Spleen (tissue), 11 donors: ENCODE results near the gene SHISA4. TPM values are rescaled to one million over a fixed set of nuclear protein-coding genes. Genes with fewer than 3 reads are reported as not detected.
"Not testable (repeated sequence)": the region's sequence is repeated elsewhere in the genome, so short reads cannot be mapped to it uniquely, and the experiment has no call there.

Experiments
- DNase-seq: peaks from one replicate; pipeline ENCODE4 v3.0.0-alpha.2; 2020
- H3K27ac ChIP-seq, 8 donors: fragments of 200-600 bp; sonication (generic) in 7 of 8; 1 replicate in 4 of 8; 2 replicates in 4 of 8; pipeline versions ENCODE4 v1.5.0 to v1.8.0; 2016 to 2021; ENCODE audit warnings: inconsistent platforms in 4 of 8, mild to moderate bottlenecking in 4 of 8, moderate library complexity in 1 of 8
- H3K27me3 ChIP-seq, 7 donors: fragments of 200-600 bp; sonication (generic) in 6 of 7; replicated peaks in 1 of 7; 1 replicate in 4 of 7; 2 replicates in 3 of 7; pipeline versions ENCODE4 v1.5.0 to v1.8.0; 2016 to 2021; ENCODE audit warnings: inconsistent platforms in 3 of 7, mild to moderate bottlenecking in 1 of 7
- H3K36me3 ChIP-seq, 6 donors: fragments of 200-600 bp; sonication (generic) in 5 of 6; 1 replicate in 4 of 6; 2 replicates in 2 of 6; pipeline versions ENCODE4 v1.5.0 to v1.8.0; 2016 to 2021; ENCODE audit warnings: inconsistent platforms in 2 of 6
- H3K4me1 ChIP-seq, 6 donors: fragments of 200-600 bp; sonication (generic) in 5 of 6; 1 replicate in 3 of 6; 2 replicates in 3 of 6; pipeline versions ENCODE4 v1.5.0 to v1.8.0; 2016 to 2021; ENCODE audit warnings: inconsistent platforms in 3 of 6
- H3K4me3 ChIP-seq, 8 donors: fragments of 200-600 bp; sonication (generic) in 7 of 8; 1 replicate in 4 of 8; 2 replicates in 4 of 8; pipeline versions ENCODE4 v1.5.0 to v1.8.0; 2016 to 2021; ENCODE audit warnings: inconsistent platforms in 4 of 8, mild to moderate bottlenecking in 4 of 8, moderate library complexity in 2 of 8
- H3K9me3 ChIP-seq, 8 donors: fragments of 200-600 bp; sonication (generic) in 7 of 8; 1 replicate in 4 of 8; 2 replicates in 4 of 8; pipeline versions ENCODE4 v1.5.0 to v1.8.0; 2016 to 2021; ENCODE audit warnings: inconsistent platforms in 4 of 8
- POLR2A ChIP-seq, 3 donors: fragments of 450-650 bp; IDR thresholded peaks; one replicate each; pipeline ENCODE4 v1.5.1; 2017; ENCODE audit warnings: antibody characterized with exemption in 3 of 3, mild to moderate bottlenecking in 1 of 3
- POLR2AphosphoS5 ChIP-seq, 3 donors: sonication (generic); formaldehyde crosslinking; IDR thresholded peaks; one replicate each; pipeline ENCODE4 v1.5.1; 2017; ENCODE audit warnings: antibody characterized with exemption in 3 of 3
- WGBS, 5 donors: extraction: QIAGEN DNeasy Blood & Tissue Kit in 3 of 5; methylation state at CpG; one replicate each; pipeline versions ENCODE4 v1.1.5 to v1.1.7; 2013 to 2018; 5-methylcytosine and 5-hydroxymethylcytosine counted together
- intact Hi-C: fragments of 100-400 bp; cut with DNase I; formaldehyde crosslinking; loops from one replicate; pipeline ENCODE4 v1.15.0; 2023; ENCODE audit warnings: low total_unique reads
- polyA plus RNA-seq, 3 donors: library from polyadenylated mRNA; stranded (reverse); fragments of 200-250 nt; gene quantifications; one replicate each; pipeline ENCODE4 v1.2.1, GENCODE V29; 2013
- total RNA-seq, 7 donors: library from RNA; depleted of rRNA in 3 of 7; stranded (reverse); fragments of >200 nt in 3 of 7; fragmentation: NEBNext Ultra II Directional in 4 of 7; extraction: Animal tissue kit (Norgen Biotek cat#: 25700) in 4 of 7; gene quantifications; one replicate each; pipeline versions ENCODE4 v1.1.0 to v1.2.1, GENCODE V29; 2016 to 2021
- TF ChIP-seq, protein P1 (sequence below), 11 experiments: fragments of 200-600 bp in 7 of 11; fragments of 450-650 bp in 4 of 11; sonication (generic) in 4 of 11; IDR thresholded peaks in 8 of 11; conservative IDR thresholded peaks in 3 of 11; 1 replicate in 7 of 11; 2 replicates in 4 of 11; pipeline versions ENCODE4 v1.4.0 to v1.8.0; 2016 to 2021; ENCODE audit warnings: antibody characterized with exemption in 11 of 11, inconsistent platforms in 4 of 11, mild to moderate bottlenecking in 1 of 11
- donor health status: healthy with polysubstance abuse.
- donor health status: DM: no; HTN: no; CAD: no; lungs with moderate emphysema.
- donor health status: DM: no; HTN: no; CAD: no.
- donor health status: Bipolar disorder and iron deficiency.
- donor health status: healthy.
- donor health status: DM: no; HTN: no; CAD: no.
- donor health status: DM: yes; HTN: yes; CAD: no.

The SHISA4 gene
- total and polyA plus RNA-seq, 10 donors: 3.2 to 13.3 (median 6.2) TPM

DNA sequence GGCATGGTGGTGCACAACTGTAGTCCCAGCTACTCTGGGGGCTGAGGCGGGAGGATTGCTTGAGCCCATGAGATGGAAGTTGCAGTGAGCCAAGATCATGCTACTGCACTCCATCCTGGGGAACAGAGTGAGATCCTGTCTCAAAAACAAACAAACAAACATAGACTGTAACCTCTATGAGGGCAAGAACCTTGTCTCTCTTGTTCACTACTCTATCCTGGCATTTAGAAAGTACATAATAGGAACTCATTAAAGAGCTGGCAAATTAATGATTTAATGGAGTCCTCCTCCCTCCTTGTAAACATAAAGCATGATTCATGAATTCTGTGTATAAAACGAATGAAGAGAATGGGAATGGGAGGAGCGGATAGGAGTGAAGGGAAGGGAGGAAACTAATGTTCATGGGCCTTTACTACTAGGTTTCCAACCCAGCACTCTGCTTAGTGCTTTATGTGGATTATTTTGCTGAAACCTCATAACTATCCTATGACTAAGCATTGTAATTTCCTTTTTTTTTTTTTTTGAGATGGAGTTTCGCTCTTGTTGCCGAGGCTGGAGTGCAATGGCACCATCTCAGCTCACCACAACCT is 49.0 kb downstream of the SHISA4 start:
- intact Hi-C loops: no loop called here
- 52 to 65% (median 63%) methylated on average over 5 of the region's 5 CpGs for WGBS, 5 donors
- Histone ChIP-seq H3K4me1 (peaks cover 0 to 6% (median 0%) of the 10 kb centered on the region in 6 donors), H3K9me3 (no peaks in the 10 kb centered on the region), H3K27me3 (peaks cover 0 to 7% (median 0%) of the 10 kb centered on the region in 7 donors), H3K27ac (peak overlapping the region in 2 of 8 donors; percentile 11 to 13), H3K4me3 (no peak overlapping the region), H3K36me3 (no peaks in the 10 kb centered on the region)
- TF ChIP-seq, protein P1, sequence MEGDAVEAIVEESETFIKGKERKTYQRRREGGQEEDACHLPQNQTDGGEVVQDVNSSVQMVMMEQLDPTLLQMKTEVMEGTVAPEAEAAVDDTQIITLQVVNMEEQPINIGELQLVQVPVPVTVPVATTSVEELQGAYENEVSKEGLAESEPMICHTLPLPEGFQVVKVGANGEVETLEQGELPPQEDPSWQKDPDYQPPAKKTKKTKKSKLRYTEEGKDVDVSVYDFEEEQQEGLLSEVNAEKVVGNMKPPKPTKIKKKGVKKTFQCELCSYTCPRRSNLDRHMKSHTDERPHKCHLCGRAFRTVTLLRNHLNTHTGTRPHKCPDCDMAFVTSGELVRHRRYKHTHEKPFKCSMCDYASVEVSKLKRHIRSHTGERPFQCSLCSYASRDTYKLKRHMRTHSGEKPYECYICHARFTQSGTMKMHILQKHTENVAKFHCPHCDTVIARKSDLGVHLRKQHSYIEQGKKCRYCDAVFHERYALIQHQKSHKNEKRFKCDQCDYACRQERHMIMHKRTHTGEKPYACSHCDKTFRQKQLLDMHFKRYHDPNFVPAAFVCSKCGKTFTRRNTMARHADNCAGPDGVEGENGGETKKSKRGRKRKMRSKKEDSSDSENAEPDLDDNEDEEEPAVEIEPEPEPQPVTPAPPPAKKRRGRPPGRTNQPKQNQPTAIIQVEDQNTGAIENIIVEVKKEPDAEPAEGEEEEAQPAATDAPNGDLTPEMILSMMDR (IDR thresholded peaks at IDR 0.05 in 8 of 11, conservative IDR thresholded peaks at IDR 0.05 in 3 of 11): no peak
- TF ChIP-seq POLR2A (IDR thresholded peaks at IDR 0.05) (no peak), POLR2AphosphoS5 (IDR thresholded peaks at IDR 0.05) (no peak)
- no peak for DNase-seq

DNA sequence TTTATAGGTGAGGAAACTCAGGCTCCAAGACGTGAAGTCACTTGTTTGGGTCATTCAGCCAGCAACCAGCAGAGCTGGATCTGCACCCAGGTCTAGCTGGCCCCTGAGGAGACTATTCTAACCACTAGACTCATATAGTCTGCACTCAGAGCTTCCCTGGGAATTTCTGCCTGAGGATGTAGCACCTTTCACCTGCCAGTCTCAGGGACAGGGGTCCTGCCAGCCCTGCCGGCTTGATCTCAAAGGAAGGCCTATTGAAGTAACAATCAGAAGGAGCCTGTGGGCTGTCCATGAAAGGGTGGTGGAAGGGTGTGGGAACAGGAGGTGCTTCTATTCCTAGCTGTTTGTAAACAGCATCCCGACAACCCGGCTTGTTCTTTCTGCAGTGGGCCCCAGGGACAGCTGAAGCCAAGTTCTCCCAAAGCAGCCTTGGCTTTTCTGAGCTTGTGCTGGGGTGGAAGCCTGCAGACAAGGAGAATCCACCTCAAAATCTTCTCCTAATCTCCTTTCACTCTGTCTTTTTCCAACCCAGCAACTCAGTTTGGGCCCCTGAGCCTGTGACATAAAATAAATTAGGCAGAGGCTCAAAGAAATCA is 49.8 kb downstream of the SHISA4 start:
- Histone ChIP-seq H3K36me3 (no peaks in the 10 kb centered on the region), H3K27ac (peak overlapping the region in 4 of 8 donors; percentile 11 to 36 (median 14)), H3K4me3 (no peak overlapping the region), H3K9me3 (no peaks in the 10 kb centered on the region), H3K4me1 (peaks cover 0 to 6% (median 0%) of the 10 kb centered on the region in 6 donors), H3K27me3 (peaks cover 0 to 11% (median 0%) of the 10 kb centered on the region in 7 donors)
- TF ChIP-seq POLR2A (IDR thresholded peaks at IDR 0.05): no peak
- TF ChIP-seq POLR2AphosphoS5 (IDR thresholded peaks at IDR 0.05): no peak
- TF ChIP-seq, protein P1 (IDR thresholded peaks at IDR 0.05 in 8 of 11, conservative IDR thresholded peaks at IDR 0.05 in 3 of 11): no peak
- intact Hi-C loops: no loop called here
- DNase-seq: no peak
- WGBS, 5 donors: 76 to 84% (median 78%) methylated on average over 4 of the region's 4 CpGs

DNA sequence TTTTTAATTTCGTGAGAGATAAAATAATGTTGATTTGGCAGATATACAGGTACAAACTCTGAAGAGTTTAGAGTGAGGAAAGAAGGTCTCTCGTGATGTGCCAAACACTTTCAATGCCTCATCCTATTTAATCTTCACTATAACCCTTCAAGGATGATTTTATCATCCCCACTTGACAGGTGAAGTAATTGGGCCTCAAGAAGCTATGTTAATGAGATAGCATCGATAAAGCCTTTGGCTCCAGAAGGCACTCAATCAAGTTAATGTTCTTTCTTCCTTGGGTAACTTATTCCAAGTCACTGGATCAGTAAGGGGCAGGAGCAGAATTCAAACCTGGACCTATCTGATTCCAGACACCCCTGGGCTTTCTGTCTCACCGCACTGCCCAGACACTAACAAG is 50.5 kb downstream of the SHISA4 start:
- no peak for TF ChIP-seq POLR2AphosphoS5 (IDR thresholded peaks at IDR 0.05)
- TF ChIP-seq POLR2A (IDR thresholded peaks at IDR 0.05): no peak
- TF ChIP-seq, protein P1 (IDR thresholded peaks at IDR 0.05 in 8 of 11, conservative IDR thresholded peaks at IDR 0.05 in 3 of 11): no peak
- no peak for DNase-seq
- Histone ChIP-seq H3K36me3 (no peaks in the 10 kb centered on the region), H3K27ac (peak overlapping the region in 1 of 8 donors; percentile 21), H3K27me3 (peaks cover 0 to 17% (median 0%) of the 10 kb centered on the region in 7 donors), H3K9me3 (no peaks in the 10 kb centered on the region), H3K4me3 (no peak overlapping the region), H3K4me1 (peaks cover 0 to 6% (median 0%) of the 10 kb centered on the region in 6 donors)
- intact Hi-C loops: no loop called here
- 60 to 88% (median 66%) methylated on average over 4 of the region's 4 CpGs for WGBS, 5 donors

DNA sequence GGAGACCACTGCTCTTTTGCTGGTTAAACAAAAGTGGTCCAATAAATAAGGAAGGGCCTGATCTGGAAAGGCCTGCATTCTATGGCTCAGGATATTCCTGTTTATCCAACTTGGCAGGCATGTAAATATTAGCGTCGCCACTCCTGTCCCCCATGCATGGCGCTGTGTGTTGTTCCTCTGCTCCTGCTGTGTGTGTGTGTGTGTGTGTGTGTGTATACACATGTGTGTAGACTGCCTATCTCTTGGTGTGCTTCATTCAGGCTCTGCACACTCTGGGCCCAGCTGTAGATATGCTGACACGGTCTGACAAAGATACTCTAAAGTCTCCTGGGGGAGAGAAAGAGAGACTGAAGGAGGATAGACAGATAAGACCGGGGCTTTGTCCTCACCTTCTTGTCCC is 50.9 kb downstream of the SHISA4 start:
- Histone ChIP-seq H3K36me3 (no peaks in the 10 kb centered on the region), H3K4me1 (peaks cover 0 to 6% (median 0%) of the 10 kb centered on the region in 6 donors), H3K27me3 (peaks cover 0 to 22% (median 3%) of the 10 kb centered on the region in 7 donors), H3K9me3 (no peaks in the 10 kb centered on the region), H3K4me3 (no peak overlapping the region), H3K27ac (peak overlapping the region in 1 of 8 donors; percentile 21)
- DNase-seq: no peak
- 78 to 93% (median 84%) methylated on average over 5 of the region's 5 CpGs for WGBS, 5 donors
- intact Hi-C loops: no loop called here
- TF ChIP-seq, protein P1 (IDR thresholded peaks at IDR 0.05 in 8 of 11, conservative IDR thresholded peaks at IDR 0.05 in 3 of 11): no peak
- no peak for TF ChIP-seq POLR2AphosphoS5 (IDR thresholded peaks at IDR 0.05)
- TF ChIP-seq POLR2A (IDR thresholded peaks at IDR 0.05): no peak

DNA sequence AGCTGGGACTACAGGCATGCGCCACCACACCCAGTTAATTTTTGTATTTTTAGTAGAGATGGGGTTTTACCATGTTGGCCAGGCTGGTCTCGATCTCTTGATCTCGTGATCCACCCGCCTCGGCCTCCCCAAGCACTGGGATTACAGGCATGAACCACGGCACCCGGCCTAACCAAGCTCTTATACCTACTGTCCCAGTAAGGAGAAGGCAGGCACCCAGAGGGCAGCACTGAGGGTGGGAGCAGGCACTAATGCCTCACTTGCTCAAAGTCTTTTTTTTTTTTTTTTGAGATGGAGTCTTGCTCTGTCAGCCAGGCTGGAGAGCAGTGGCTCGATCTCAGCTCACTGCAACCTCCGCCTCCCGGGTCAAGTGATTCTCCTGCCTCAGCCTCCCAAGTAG is 51.6 kb downstream of the SHISA4 start:
- 89 to 97% (median 97%) methylated on average over 10 of the region's 10 CpGs for WGBS, 5 donors
- not testable (repeated sequence) for H3K9me3 ChIP-seq, H3K27ac ChIP-seq, H3K4me3 ChIP-seq, H3K36me3 ChIP-seq, H3K4me1 ChIP-seq, DNase-seq
- H3K27me3 ChIP-seq: peaks cover 0 to 29% (median 5%) of the 10 kb centered on the region in 7 donors
- intact Hi-C loops: loop anchor here (5.0 kb wide), 1 partner anchor 33 kb away; no protein-coding TSS in a partner anchor
